ENCODE data around the gene DHDH. TPM values are rescaled to one million over a fixed set of nuclear protein-coding genes. Genes with fewer than 3 reads are reported as not detected.

DHDH gene
- total and polyA plus RNA-seq, 2 of the 13 experiments (the other 11 are each of a cell fraction or from before 2014, with no cell fraction given), result 0.13 to 0.91 TPM

DNA sequence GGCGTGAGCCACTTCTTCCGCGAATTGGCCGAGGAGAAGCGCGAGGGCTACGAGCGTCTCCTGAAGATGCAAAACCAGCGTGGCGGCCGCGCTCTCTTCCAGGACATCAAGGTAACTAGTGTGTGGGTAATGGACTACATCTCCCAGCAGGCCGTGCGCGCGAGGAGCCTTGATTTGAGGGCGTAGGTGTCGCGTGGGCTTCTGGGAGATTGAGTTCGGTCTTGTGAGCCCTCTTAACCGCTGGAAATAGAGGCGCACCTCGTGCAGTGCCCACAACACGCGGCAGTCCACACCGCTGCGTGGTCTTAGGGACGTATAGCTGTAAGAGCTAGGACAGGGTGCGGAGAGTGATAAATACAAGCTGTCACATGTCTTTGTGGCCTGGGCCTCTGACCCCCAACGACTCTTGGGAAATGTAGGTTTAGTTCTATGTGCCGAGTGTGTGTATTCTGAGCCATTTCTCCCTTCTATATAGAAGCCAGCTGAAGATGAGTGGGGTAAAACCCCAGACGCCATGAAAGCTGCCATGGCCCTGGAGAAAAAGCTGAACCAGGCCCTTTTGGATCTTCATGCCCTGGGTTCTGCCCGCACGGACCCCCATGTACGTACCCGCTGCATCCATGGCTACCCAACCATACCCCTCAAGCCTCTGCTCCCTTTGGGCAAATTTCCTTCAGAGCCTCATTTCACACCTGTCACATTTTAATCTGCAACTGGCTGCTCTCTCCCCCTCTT, 32.5 kb downstream of the DHDH start (continued):
- TF ChIP-seq ZNF800 (CRISPR knock-in tag; IDR thresholded peaks at IDR 0.05), result no peak
- TF ChIP-seq ZNF891 (CRISPR knock-in tag; IDR thresholded peaks at IDR 0.05), result no peak
- no peak for TF ChIP-seq ZNF557 (CRISPR knock-in tag; IDR thresholded peaks at IDR 0.05)
- TF ChIP-seq ZNF609 (CRISPR knock-in tag; IDR thresholded peaks at IDR 0.05; ENCODE audit: borderline replicate concordance), result no peak
- TF ChIP-seq ZNF12 (CRISPR knock-in tag; IDR thresholded peaks at IDR 0.05), result no peak
- TF ChIP-seq ZFP1 (CRISPR knock-in tag; IDR thresholded peaks at IDR 0.05), result no peak
- no peak for TF ChIP-seq MBNL3 (CRISPR knock-in tag; conservative IDR thresholded peaks at IDR 0.05)
- no peak for TF ChIP-seq ZSCAN21 (CRISPR knock-in tag; IDR thresholded peaks at IDR 0.05; ENCODE audit: borderline replicate concordance)
- no peak; the same call in 1 of the 2 replicates for TF ChIP-seq REPIN1 (CRISPR knock-in tag; IDR thresholded peaks at IDR 0.05; ENCODE audit: borderline replicate concordance, low read depth)
- TF ChIP-seq HOXA7 (CRISPR knock-in tag; IDR thresholded peaks at IDR 0.05), result no peak
- peak; percentile 55; the same call in 1 of the 2 replicates for TF ChIP-seq MYC (CRISPR knock-in tag; IDR thresholded peaks at IDR 0.05; ENCODE audit: borderline replicate concordance)
- no peak for TF ChIP-seq ZNF33A (CRISPR knock-in tag; IDR thresholded peaks at IDR 0.05; ENCODE audit: borderline replicate concordance)
- no peak for TF ChIP-seq CHD4 (IDR thresholded peaks at IDR 0.05; ENCODE audit: borderline replicate concordance, low read length)
- no peak for TF ChIP-seq MXD4 (CRISPR knock-in tag; IDR thresholded peaks at IDR 0.05)
- TF ChIP-seq ATF1 (CRISPR knock-in tag; IDR thresholded peaks at IDR 0.05), result no peak
- TF ChIP-seq, protein P1, sequence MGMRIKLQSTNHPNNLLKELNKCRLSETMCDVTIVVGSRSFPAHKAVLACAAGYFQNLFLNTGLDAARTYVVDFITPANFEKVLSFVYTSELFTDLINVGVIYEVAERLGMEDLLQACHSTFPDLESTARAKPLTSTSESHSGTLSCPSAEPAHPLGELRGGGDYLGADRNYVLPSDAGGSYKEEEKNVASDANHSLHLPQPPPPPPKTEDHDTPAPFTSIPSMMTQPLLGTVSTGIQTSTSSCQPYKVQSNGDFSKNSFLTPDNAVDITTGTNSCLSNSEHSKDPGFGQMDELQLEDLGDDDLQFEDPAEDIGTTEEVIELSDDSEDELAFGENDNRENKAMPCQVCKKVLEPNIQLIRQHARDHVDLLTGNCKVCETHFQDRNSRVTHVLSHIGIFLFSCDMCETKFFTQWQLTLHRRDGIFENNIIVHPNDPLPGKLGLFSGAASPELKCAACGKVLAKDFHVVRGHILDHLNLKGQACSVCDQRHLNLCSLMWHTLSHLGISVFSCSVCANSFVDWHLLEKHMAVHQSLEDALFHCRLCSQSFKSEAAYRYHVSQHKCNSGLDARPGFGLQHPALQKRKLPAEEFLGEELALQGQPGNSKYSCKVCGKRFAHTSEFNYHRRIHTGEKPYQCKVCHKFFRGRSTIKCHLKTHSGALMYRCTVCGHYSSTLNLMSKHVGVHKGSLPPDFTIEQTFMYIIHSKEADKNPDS (CRISPR knock-in tag; IDR thresholded peaks at IDR 0.05), result no peak
- no peak for TF ChIP-seq FOXC1 (CRISPR knock-in tag; IDR thresholded peaks at IDR 0.05; ENCODE audit: borderline replicate concordance)
- TF ChIP-seq MAFK (conservative IDR thresholded peaks at IDR 0.05 in 1 of 2, IDR thresholded peaks at IDR 0.05 in 1 of 2; ENCODE audit: low read length in 2 of 2), result no peak
- TF ChIP-seq KLF13 (CRISPR knock-in tag; IDR thresholded peaks at IDR 0.05), result no peak
- TF ChIP-seq, protein P2, sequence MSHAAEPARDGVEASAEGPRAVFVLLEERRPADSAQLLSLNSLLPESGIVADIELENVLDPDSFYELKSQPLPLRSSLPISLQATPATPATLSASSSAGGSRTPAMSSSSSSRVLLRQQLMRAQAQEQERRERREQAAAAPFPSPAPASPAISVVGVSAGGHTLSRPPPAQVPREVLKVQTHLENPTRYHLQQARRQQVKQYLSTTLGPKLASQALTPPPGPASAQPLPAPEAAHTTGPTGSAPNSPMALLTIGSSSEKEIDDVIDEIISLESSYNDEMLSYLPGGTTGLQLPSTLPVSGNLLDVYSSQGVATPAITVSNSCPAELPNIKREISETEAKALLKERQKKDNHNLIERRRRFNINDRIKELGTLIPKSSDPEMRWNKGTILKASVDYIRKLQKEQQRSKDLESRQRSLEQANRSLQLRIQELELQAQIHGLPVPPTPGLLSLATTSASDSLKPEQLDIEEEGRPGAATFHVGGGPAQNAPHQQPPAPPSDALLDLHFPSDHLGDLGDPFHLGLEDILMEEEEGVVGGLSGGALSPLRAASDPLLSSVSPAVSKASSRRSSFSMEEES (CRISPR knock-in tag; IDR thresholded peaks at IDR 0.05), result no peak
